B cell (primary cell): ENCODE measurements around the gene TYSND1. TPM values are rescaled to one million over a fixed set of nuclear protein-coding genes. Genes with fewer than 3 reads are reported as not detected.
A peak's percentile ranks its signal among the peaks of the same experiment; 100 is the strongest.

Experiments
- ATAC-seq: fragments of 200-7000 bp; cut with Tn5 transposase; one replicate; pipeline ENCODE4 v1.10.0; 2021; ENCODE audit warnings: low read depth, mild to moderate bottlenecking, moderate number of reproducible peaks, moderate library complexity
- CTCF ChIA-PET: fragments of 350-600 bp; sonication (Branson Sonifier 250); formaldehyde crosslinking; loops from one replicate; lab custom pipeline; 2021; ENCODE audit warnings: antibody characterized with exemption, inconsistent platforms; lab: Charles Lee
- POLR2A ChIA-PET: fragments of 350-600 bp; sonication (Branson Sonifier 250); formaldehyde crosslinking; loops from one replicate; lab custom pipeline; 2021; ENCODE audit warnings: antibody characterized with exemption; lab: Charles Lee
- DNase-seq: peaks from one replicate; pipeline ENCODE4 v3.0.0; 2013
- H2AFZ ChIP-seq: 2 replicates; pipeline ENCODE4 v1.6.1; 2012; ENCODE audit warnings: mild to moderate bottlenecking, low read depth, low read length; ENCODE audit not compliant: insufficient read depth, poor library complexity, severe bottlenecking
- H3K27ac ChIP-seq, 2 donors: 1 replicate in 1 of 2; 2 replicates in 1 of 2; pipeline ENCODE4 v1.5.1; 2012 to 2013; ENCODE audit warnings: low read length in 2 of 2, mild to moderate bottlenecking in 2 of 2, moderate library complexity in 1 of 2
- H3K27me3 ChIP-seq, 4 experiments: fragments of 200-600 bp in 1 of 4; sonication (generic) in 1 of 4; replicated peaks in 1 of 4; 1 replicate in 2 of 4; 2 replicates in 2 of 4; pipeline versions ENCODE4 v1.6.1 to v1.7.0; 2013 to 2016; ENCODE audit warnings: low read length in 3 of 4, mild to moderate bottlenecking in 2 of 4, mixed read lengths in 1 of 4, moderate library complexity in 1 of 4; ENCODE audit not compliant: insufficient read depth in 4 of 4, control insufficient read depth in 3 of 4; ENCODE audit errors: control extremely low read depth in 1 of 4
- H3K36me3 ChIP-seq, 2 experiments: replicated peaks in 1 of 2; 1 replicate in 1 of 2; 2 replicates in 1 of 2; pipeline versions ENCODE4 v1.6.1 to v1.7.1; 2013; ENCODE audit warnings: low read length in 1 of 2; ENCODE audit not compliant: insufficient read depth in 2 of 2, control insufficient read depth in 1 of 2; ENCODE audit errors: control extremely low read depth in 1 of 2, extremely low read depth in 1 of 2
- H3K4me1 ChIP-seq, 2 donors: fragments of 200-600 bp in 1 of 2; sonication (generic) in 1 of 2; 1 replicate in 1 of 2; 2 replicates in 1 of 2; pipeline versions ENCODE4 v1.5.1 to v1.6.1; 2013 to 2017; ENCODE audit warnings: low read length in 2 of 2; ENCODE audit not compliant: control insufficient read depth in 2 of 2, insufficient read depth in 2 of 2
- H3K4me2 ChIP-seq: replicated peaks from 2 replicates; pipeline ENCODE3; 2012; ENCODE audit warnings: mild to moderate bottlenecking, low read depth, low read length; ENCODE audit not compliant: poor library complexity, severe bottlenecking
- H3K4me3 ChIP-seq, 5 experiments: fragments of 200-600 bp in 1 of 5; sonication (generic) in 1 of 5; 1 replicate in 3 of 5; 2 replicates in 2 of 5; pipeline versions ENCODE4 v1.5.1 to v1.7.0; 2011 to 2016; ENCODE audit warnings: low read length in 4 of 5, mild to moderate bottlenecking in 4 of 5, low read depth in 2 of 5, control low read depth in 1 of 5, moderate library complexity in 1 of 5; ENCODE audit not compliant: insufficient read depth in 1 of 5; ENCODE audit errors: control extremely low read depth in 1 of 5, extremely low read depth in 1 of 5
- H3K79me2 ChIP-seq: fragments of 200-600 bp; sonication (generic); one replicate; pipeline ENCODE4 v1.6.0; 2016; ENCODE audit warnings: low read length; ENCODE audit not compliant: control insufficient read depth, insufficient read depth
- H3K9ac ChIP-seq: fragments of 200-600 bp; sonication (generic); 2 replicates; pipeline ENCODE4 v1.6.1; 2017; ENCODE audit warnings: mild to moderate bottlenecking, low read length, moderate library complexity
- H3K9me3 ChIP-seq, 3 donors: one replicate each; pipeline versions ENCODE4 v1.6.1 to v1.7.1; 2013; ENCODE audit warnings: low read length in 2 of 3; ENCODE audit not compliant: control insufficient read depth in 2 of 3, insufficient read depth in 1 of 3; ENCODE audit errors: control extremely low read depth in 1 of 3
- H4K20me1 ChIP-seq: 2 replicates; pipeline ENCODE4 v1.6.0; 2012; ENCODE audit warnings: mild to moderate bottlenecking, low read length; ENCODE audit not compliant: insufficient read depth, control insufficient read depth, poor library complexity, severe bottlenecking
- H3K27ac Mint-ChIP-seq: one replicate; pipeline ENCODE4 v1.8.0; 2021; ENCODE audit warnings: mixed read lengths
- H3K27me3 Mint-ChIP-seq: one replicate; pipeline ENCODE4 v1.8.0; 2021; ENCODE audit warnings: mixed read lengths
- H3K4me1 Mint-ChIP-seq: one replicate; pipeline ENCODE4 v1.8.0; 2021; ENCODE audit warnings: mixed read lengths
- H3K4me3 Mint-ChIP-seq: one replicate; pipeline ENCODE4 v1.8.0; 2021; ENCODE audit warnings: mixed read lengths
- H3K9me3 Mint-ChIP-seq: one replicate; pipeline ENCODE4 v1.8.0; 2022; ENCODE audit warnings: mixed read lengths; ENCODE audit not compliant: insufficient read depth
- EZH2 ChIP-seq: IDR thresholded peaks from 2 replicates; pipeline ENCODE4 v1.6.1; 2012; ENCODE audit warnings: borderline replicate concordance, low read depth, mild to moderate bottlenecking, moderate library complexity, low read length; ENCODE audit not compliant: insufficient read depth, poor library complexity, severe bottlenecking
- WGBS: methylation state at CpG from one replicate; pipeline ENCODE4 v1.1.5; 2013; ENCODE audit warnings: missing lambda C conversion rate; ENCODE audit not compliant: insufficient coverage; 5-methylcytosine and 5-hydroxymethylcytosine counted together
- intact Hi-C: fragments of 100-400 bp; cut with micrococcal nuclease; formaldehyde crosslinking; loops from one replicate; pipeline ENCODE4 v1.10.0; 2022
- polyA plus RNA-seq: library from polyadenylated mRNA; depleted of rRNA; stranded (reverse); fragments of >200 nt; gene quantifications from 2 replicates; pipeline ENCODE4 v1.2.3, GENCODE V29; 2012
- total RNA-seq, 2 donors: library from RNA; stranded (reverse); fragments of 120-200 nt in 1 of 2; gene quantifications; 1 replicate in 1 of 2; 2 replicates in 1 of 2; pipeline versions ENCODE4 v1.2.3 to v1.2.4, GENCODE V29; 2013 to 2022
- TF ChIP-seq, protein P1 (sequence below): fragments of 200-600 bp; IDR thresholded peaks from one replicate; pipeline ENCODE4 v1.8.0; 2022; ENCODE audit warnings: antibody characterized with exemption, mild to moderate bottlenecking

Gene TYSND1
- total and polyA plus RNA-seq, 2 donors (not counting 1 experiment from before 2014, with no cell fraction given) = 28.0 to 34.1 TPM

DNA sequence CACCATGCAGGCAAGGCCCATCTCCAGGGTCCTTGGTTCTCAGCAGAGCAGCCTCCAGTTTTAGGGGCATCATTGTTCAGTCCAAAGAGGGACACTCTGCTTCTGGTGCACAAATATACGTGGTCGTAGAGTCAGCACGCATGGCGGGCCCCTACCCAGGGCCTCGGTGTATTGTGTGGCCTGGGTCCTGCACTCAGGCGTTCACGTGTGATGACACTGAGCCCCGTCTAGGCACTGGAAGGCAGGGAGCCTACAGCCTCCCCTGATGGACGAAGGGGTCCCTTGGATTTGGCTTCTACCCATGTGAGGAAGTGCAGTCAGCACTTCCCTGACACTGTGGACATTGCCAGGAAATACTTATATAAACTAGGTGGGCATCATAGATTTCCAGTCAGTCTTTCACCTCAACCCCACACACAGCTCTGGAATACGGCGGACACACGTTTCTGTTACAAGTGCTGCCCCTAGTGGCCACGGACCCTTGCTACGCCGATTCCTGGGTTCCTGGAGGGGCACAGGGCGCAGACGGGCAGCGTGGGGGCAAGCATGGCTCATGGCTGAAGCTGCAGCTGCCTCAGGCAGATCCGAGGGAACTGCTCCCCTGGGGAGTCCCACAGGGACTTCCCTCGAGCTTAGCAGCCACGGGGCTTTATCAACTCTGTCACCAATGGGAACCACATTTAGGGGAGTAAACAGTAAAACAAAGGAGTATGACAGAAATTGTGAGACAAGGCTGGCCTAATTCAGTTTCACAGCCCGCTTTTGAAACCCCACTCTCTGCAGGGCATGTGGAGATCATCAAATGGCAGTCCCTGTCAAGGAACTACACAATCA lies 39.3 kb downstream of the TYSND1 start:
- H3K9me3 ChIP-seq = peaks cover 0 to 2% (median 0%) of the 10 kb centered on the region in 3 donors
- ChIA-PET CTCF (interaction anchor here (1.1 to 1.4 kb wide), 3 partner anchors 9 to 43 kb away, joined by 3 to 7 read pairs (median 4); no protein-coding TSS in a partner anchor), POLR2A (no interaction called here)
- H3K27ac ChIP-seq = no peak overlapping the region
- Mint-ChIP-seq H3K9me3 (no peaks in the 10 kb centered on the region), H3K27ac (no peak overlapping the region), H3K27me3 (no peaks in the 10 kb centered on the region), H3K4me3 (no peak overlapping the region), H3K4me1 (peaks cover 4% of the 10 kb centered on the region)
- no peak overlapping the region for H2AFZ ChIP-seq
- H3K27me3 ChIP-seq = no peaks in the 10 kb centered on the region
- H4K20me1 ChIP-seq = no peaks in the 10 kb centered on the region
- H3K4me1 ChIP-seq = no peaks in the 10 kb centered on the region
- WGBS = 78% methylated on average over 22 of the region's 22 CpGs
- no peak for TF ChIP-seq EZH2
- TF ChIP-seq, protein P1, sequence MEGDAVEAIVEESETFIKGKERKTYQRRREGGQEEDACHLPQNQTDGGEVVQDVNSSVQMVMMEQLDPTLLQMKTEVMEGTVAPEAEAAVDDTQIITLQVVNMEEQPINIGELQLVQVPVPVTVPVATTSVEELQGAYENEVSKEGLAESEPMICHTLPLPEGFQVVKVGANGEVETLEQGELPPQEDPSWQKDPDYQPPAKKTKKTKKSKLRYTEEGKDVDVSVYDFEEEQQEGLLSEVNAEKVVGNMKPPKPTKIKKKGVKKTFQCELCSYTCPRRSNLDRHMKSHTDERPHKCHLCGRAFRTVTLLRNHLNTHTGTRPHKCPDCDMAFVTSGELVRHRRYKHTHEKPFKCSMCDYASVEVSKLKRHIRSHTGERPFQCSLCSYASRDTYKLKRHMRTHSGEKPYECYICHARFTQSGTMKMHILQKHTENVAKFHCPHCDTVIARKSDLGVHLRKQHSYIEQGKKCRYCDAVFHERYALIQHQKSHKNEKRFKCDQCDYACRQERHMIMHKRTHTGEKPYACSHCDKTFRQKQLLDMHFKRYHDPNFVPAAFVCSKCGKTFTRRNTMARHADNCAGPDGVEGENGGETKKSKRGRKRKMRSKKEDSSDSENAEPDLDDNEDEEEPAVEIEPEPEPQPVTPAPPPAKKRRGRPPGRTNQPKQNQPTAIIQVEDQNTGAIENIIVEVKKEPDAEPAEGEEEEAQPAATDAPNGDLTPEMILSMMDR = peak; percentile 38
- no peak for ATAC-seq
- no peaks in the 10 kb centered on the region for H3K79me2 ChIP-seq
- H3K9ac ChIP-seq = no peak overlapping the region
- H3K4me2 ChIP-seq = no peak overlapping the region
- intact Hi-C loops = no loop called here
- H3K36me3 ChIP-seq = no peaks in the 10 kb centered on the region
- peak; percentile 26 for DNase-seq
- H3K4me3 ChIP-seq = no peak overlapping the region

DNA sequence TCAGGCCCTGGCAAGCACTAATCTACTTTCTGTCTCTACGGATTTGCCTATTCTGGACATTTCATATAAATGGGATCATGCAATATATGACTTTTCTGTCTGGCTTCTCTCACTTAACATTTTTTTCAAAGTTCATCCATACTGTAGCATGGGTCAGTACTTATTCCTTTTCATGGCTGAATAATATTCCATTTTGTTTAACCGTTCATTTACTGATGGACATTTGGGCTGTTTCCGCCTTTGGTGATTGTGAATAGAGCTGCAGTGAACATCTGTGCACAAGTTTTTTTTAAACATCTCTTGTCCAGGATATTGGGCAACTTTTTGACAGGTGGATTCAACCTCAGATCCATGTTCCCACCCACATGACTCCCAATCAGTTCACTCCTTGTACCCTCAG lies 44.8 kb downstream of the TYSND1 start:
- no peaks in the 10 kb centered on the region for H3K4me1 ChIP-seq
- no peak overlapping the region for H3K27ac Mint-ChIP-seq
- POLR2A ChIA-PET = no interaction called here

More for the DNA sequence above, 44.8 kb downstream of the TYSND1 start:
- DNase-seq (no peak), ATAC-seq (no peak)
- TF ChIP-seq, protein P1 = no peak
- no peak for TF ChIP-seq EZH2
- CTCF ChIA-PET = no interaction called here
- whole genome bisulfite sequencing = no CpG with 5 or more reads among the region's 3 CpGs
- Histone ChIP-seq H3K9ac (no peak overlapping the region), H3K79me2 (no peaks in the 10 kb centered on the region), H3K4me2 (no peak overlapping the region), H3K27me3 (no peaks in the 10 kb centered on the region), H3K36me3 (no peaks in the 10 kb centered on the region), H3K9me3 (no peaks in the 10 kb centered on the region), H4K20me1 (no peaks in the 10 kb centered on the region), H2AFZ (no peak overlapping the region), H3K4me3 (no peak overlapping the region), H3K27ac (no peak overlapping the region)
- no peaks in the 10 kb centered on the region for H3K9me3 Mint-ChIP-seq
- intact Hi-C loops = no loop called here
- no peaks in the 10 kb centered on the region for H3K4me1 Mint-ChIP-seq
- peaks cover 5% of the 10 kb centered on the region for H3K27me3 Mint-ChIP-seq
- no peak overlapping the region for H3K4me3 Mint-ChIP-seq
